B cell (primary cell): ENCODE data around the gene LONP2. TPM values are rescaled to one million over a fixed set of nuclear protein-coding genes. Genes with fewer than 3 reads are reported as not detected.

Experiments used
- ATAC-seq: fragments of 200-7000 bp; cut with Tn5 transposase; one replicate; pipeline ENCODE4 v1.10.0; 2021; ENCODE audit warnings: low read depth, mild to moderate bottlenecking, moderate number of reproducible peaks, moderate library complexity
- CTCF ChIA-PET: fragments of 350-600 bp; sonication (Branson Sonifier 250); formaldehyde crosslinking; loops from one replicate; lab custom pipeline; 2021; ENCODE audit warnings: antibody characterized with exemption, inconsistent platforms; lab: Charles Lee
- POLR2A ChIA-PET: fragments of 350-600 bp; sonication (Branson Sonifier 250); formaldehyde crosslinking; loops from one replicate; lab custom pipeline; 2021; ENCODE audit warnings: antibody characterized with exemption; lab: Charles Lee
- DNase-seq: peaks from one replicate; pipeline ENCODE4 v3.0.0; 2013
- H2AFZ ChIP-seq: 2 replicates; pipeline ENCODE4 v1.6.1; 2012; ENCODE audit warnings: mild to moderate bottlenecking, low read depth, low read length; ENCODE audit not compliant: insufficient read depth, poor library complexity, severe bottlenecking
- H3K27ac ChIP-seq, 2 donors: 1 replicate in 1 of 2; 2 replicates in 1 of 2; pipeline ENCODE4 v1.5.1; 2012 to 2013; ENCODE audit warnings: low read length in 2 of 2, mild to moderate bottlenecking in 2 of 2, moderate library complexity in 1 of 2
- H3K27me3 ChIP-seq, 4 experiments: fragments of 200-600 bp in 1 of 4; sonication (generic) in 1 of 4; replicated peaks in 1 of 4; 1 replicate in 2 of 4; 2 replicates in 2 of 4; pipeline versions ENCODE4 v1.6.1 to v1.7.0; 2013 to 2016; ENCODE audit warnings: low read length in 3 of 4, mild to moderate bottlenecking in 2 of 4, mixed read lengths in 1 of 4, moderate library complexity in 1 of 4; ENCODE audit not compliant: insufficient read depth in 4 of 4, control insufficient read depth in 3 of 4; ENCODE audit errors: control extremely low read depth in 1 of 4
- H3K36me3 ChIP-seq, 2 experiments: replicated peaks in 1 of 2; 1 replicate in 1 of 2; 2 replicates in 1 of 2; pipeline versions ENCODE4 v1.6.1 to v1.7.1; 2013; ENCODE audit warnings: low read length in 1 of 2; ENCODE audit not compliant: insufficient read depth in 2 of 2, control insufficient read depth in 1 of 2; ENCODE audit errors: control extremely low read depth in 1 of 2, extremely low read depth in 1 of 2
- H3K4me1 ChIP-seq, 2 donors: fragments of 200-600 bp in 1 of 2; sonication (generic) in 1 of 2; 1 replicate in 1 of 2; 2 replicates in 1 of 2; pipeline versions ENCODE4 v1.5.1 to v1.6.1; 2013 to 2017; ENCODE audit warnings: low read length in 2 of 2; ENCODE audit not compliant: control insufficient read depth in 2 of 2, insufficient read depth in 2 of 2
- H3K4me2 ChIP-seq: replicated peaks from 2 replicates; pipeline ENCODE3; 2012; ENCODE audit warnings: mild to moderate bottlenecking, low read depth, low read length; ENCODE audit not compliant: poor library complexity, severe bottlenecking
- H3K4me3 ChIP-seq, 5 experiments: fragments of 200-600 bp in 1 of 5; sonication (generic) in 1 of 5; 1 replicate in 3 of 5; 2 replicates in 2 of 5; pipeline versions ENCODE4 v1.5.1 to v1.7.0; 2011 to 2016; ENCODE audit warnings: low read length in 4 of 5, mild to moderate bottlenecking in 4 of 5, low read depth in 2 of 5, control low read depth in 1 of 5, moderate library complexity in 1 of 5; ENCODE audit not compliant: insufficient read depth in 1 of 5; ENCODE audit errors: control extremely low read depth in 1 of 5, extremely low read depth in 1 of 5
- H3K79me2 ChIP-seq: fragments of 200-600 bp; sonication (generic); one replicate; pipeline ENCODE4 v1.6.0; 2016; ENCODE audit warnings: low read length; ENCODE audit not compliant: control insufficient read depth, insufficient read depth
- H3K9ac ChIP-seq: fragments of 200-600 bp; sonication (generic); 2 replicates; pipeline ENCODE4 v1.6.1; 2017; ENCODE audit warnings: mild to moderate bottlenecking, low read length, moderate library complexity
- H3K9me3 ChIP-seq, 3 donors: one replicate each; pipeline versions ENCODE4 v1.6.1 to v1.7.1; 2013; ENCODE audit warnings: low read length in 2 of 3; ENCODE audit not compliant: control insufficient read depth in 2 of 3, insufficient read depth in 1 of 3; ENCODE audit errors: control extremely low read depth in 1 of 3
- H4K20me1 ChIP-seq: 2 replicates; pipeline ENCODE4 v1.6.0; 2012; ENCODE audit warnings: mild to moderate bottlenecking, low read length; ENCODE audit not compliant: insufficient read depth, control insufficient read depth, poor library complexity, severe bottlenecking
- H3K27ac Mint-ChIP-seq: one replicate; pipeline ENCODE4 v1.8.0; 2021; ENCODE audit warnings: mixed read lengths
- H3K27me3 Mint-ChIP-seq: one replicate; pipeline ENCODE4 v1.8.0; 2021; ENCODE audit warnings: mixed read lengths
- H3K4me1 Mint-ChIP-seq: one replicate; pipeline ENCODE4 v1.8.0; 2021; ENCODE audit warnings: mixed read lengths
- H3K4me3 Mint-ChIP-seq: one replicate; pipeline ENCODE4 v1.8.0; 2021; ENCODE audit warnings: mixed read lengths
- H3K9me3 Mint-ChIP-seq: one replicate; pipeline ENCODE4 v1.8.0; 2022; ENCODE audit warnings: mixed read lengths; ENCODE audit not compliant: insufficient read depth
- CTCF ChIP-seq: fragments of 200-600 bp; IDR thresholded peaks from one replicate; pipeline ENCODE4 v1.8.0; 2022; ENCODE audit warnings: antibody characterized with exemption, mild to moderate bottlenecking
- EZH2 ChIP-seq: IDR thresholded peaks from 2 replicates; pipeline ENCODE4 v1.6.1; 2012; ENCODE audit warnings: borderline replicate concordance, low read depth, mild to moderate bottlenecking, moderate library complexity, low read length; ENCODE audit not compliant: insufficient read depth, poor library complexity, severe bottlenecking
- WGBS: methylation state at CpG from one replicate; pipeline ENCODE4 v1.1.5; 2013; ENCODE audit warnings: missing lambda C conversion rate; ENCODE audit not compliant: insufficient coverage; 5-methylcytosine and 5-hydroxymethylcytosine counted together
- intact Hi-C: fragments of 100-400 bp; cut with micrococcal nuclease; formaldehyde crosslinking; loops from one replicate; pipeline ENCODE4 v1.10.0; 2022
- polyA plus RNA-seq: library from polyadenylated mRNA; depleted of rRNA; stranded (reverse); fragments of >200 nt; gene quantifications from 2 replicates; pipeline ENCODE4 v1.2.3, GENCODE V29; 2012
- total RNA-seq, 2 donors: library from RNA; stranded (reverse); fragments of 120-200 nt in 1 of 2; gene quantifications; 1 replicate in 1 of 2; 2 replicates in 1 of 2; pipeline versions ENCODE4 v1.2.3 to v1.2.4, GENCODE V29; 2013 to 2022

Gene LONP2
- total and polyA plus RNA-seq, 2 donors (not counting 1 experiment from before 2014, with no cell fraction given) = 39.3 to 84.2 TPM

- Histone ChIP-seq H3K4me2 (no peak overlapping the region), H3K9ac (no peak overlapping the region), H3K4me3 (no peak overlapping the region), H3K27me3 (no peaks in the 10 kb centered on the region), H3K36me3 (no peaks in the 10 kb centered on the region), H2AFZ (no peak overlapping the region), H3K27ac (no peak overlapping the region), H3K4me1 (peaks cover 12 to 28% of the 10 kb centered on the region in 2 donors), H3K79me2 (peaks cover 100% of the 10 kb centered on the region), H4K20me1 (peaks cover 54% of the 10 kb centered on the region), H3K9me3 (no peaks in the 10 kb centered on the region)
- Mint-ChIP-seq H3K4me1 (peaks cover 30% of the 10 kb centered on the region), H3K27me3 (no peaks in the 10 kb centered on the region), H3K9me3 (no peaks in the 10 kb centered on the region), H3K27ac (no peak overlapping the region), H3K4me3 (no peak overlapping the region)
- ChIA-PET CTCF (interaction anchor here (0.6 kb wide), 1 partner anchor 56 kb away, joined by 3 read pairs; no protein-coding TSS in a partner anchor), POLR2A (no interaction called here)
- no peak for TF ChIP-seq EZH2
- no peak for TF ChIP-seq CTCF
- no peak for ATAC-seq
- intact Hi-C loops = no loop called here
- no peak for DNase-seq
Measured at GRCh38 chr16:48371393-48371780, 127.3 kb downstream of the LONP2 start.

GRCh38 chr16:48372744-48373143, 128.6 kb downstream of the LONP2 start:
- Histone ChIP-seq H3K9me3 (no peaks in the 10 kb centered on the region), H2AFZ (no peak overlapping the region), H3K4me3 (no peak overlapping the region), H3K27me3 (no peaks in the 10 kb centered on the region), H3K4me1 (peaks cover 0 to 19% of the 10 kb centered on the region in 2 donors), H3K4me2 (no peak overlapping the region), H4K20me1 (peaks cover 61% of the 10 kb centered on the region), H3K79me2 (peaks cover 100% of the 10 kb centered on the region), H3K9ac (no peak overlapping the region), H3K27ac (no peak overlapping the region), H3K36me3 (no peaks in the 10 kb centered on the region)
- 77% methylated on average over 2 of the region's 4 CpGs for WGBS
- ATAC-seq = no peak
- no peak overlapping the region for H3K4me3 Mint-ChIP-seq
- ChIA-PET POLR2A (no interaction called here), CTCF (no interaction called here)
- no peak for DNase-seq
- H3K27ac Mint-ChIP-seq = no peak overlapping the region
- H3K9me3 Mint-ChIP-seq = no peaks in the 10 kb centered on the region
- intact Hi-C loops = no loop called here
- TF ChIP-seq CTCF (no peak), EZH2 (no peak)
- peaks cover 24% of the 10 kb centered on the region for H3K4me1 Mint-ChIP-seq
- no peaks in the 10 kb centered on the region for H3K27me3 Mint-ChIP-seq
